Bronchial epithelial cell (primary cell): ENCODE measurements around the gene RSPRY1. TPM values are rescaled to one million over a fixed set of nuclear protein-coding genes. Genes with fewer than 3 reads are reported as not detected.
A peak's percentile ranks its signal among the peaks of the same experiment; 100 is the strongest.

ENCODE experiments used
- DNase-seq: peaks from one replicate; pipeline ENCODE4 v3.0.0-alpha.2; 2010; ENCODE audit warnings: low read depth
- FAIRE-seq: peaks from 2 replicates; lab custom pipeline; 2011; peaks lifted over from hg19 to GRCh38; lab: Jason Lieb, UNC
- H3K27me3 ChIP-seq: 2 replicates; pipeline ENCODE4 v1.5.1; 2011; ENCODE audit warnings: low read length; ENCODE audit not compliant: control insufficient read depth, insufficient read depth
- H3K36me3 ChIP-seq: 2 replicates; pipeline ENCODE4 v1.5.1; 2011; ENCODE audit warnings: low read length; ENCODE audit not compliant: control insufficient read depth, insufficient read depth
- H3K4me3 ChIP-seq: 2 replicates; pipeline ENCODE4 v1.5.1; 2011; ENCODE audit warnings: mild to moderate bottlenecking, low read depth, low read length, control low read depth
- CTCF ChIP-seq: IDR thresholded peaks from 2 replicates; pipeline ENCODE4 v1.5.1; 2011; ENCODE audit warnings: mild to moderate bottlenecking, moderate library complexity, low read length, control low read depth, inconsistent platforms; ENCODE audit not compliant: insufficient read depth, severe bottlenecking
- total RNA-seq: library from RNA; depleted of rRNA; stranded (reverse); fragments of >200 nt; gene quantifications from 2 replicates; pipeline ENCODE4 v1.2.1, GENCODE V29; 2014

Gene RSPRY1
- total RNA-seq, 1 donor from 2014 or later: 38.7 TPM

GRCh38 chr16:57191056-57191571 is 5.0 kb downstream of the RSPRY1 start:
- H3K27me3 ChIP-seq: no peaks in the 10 kb centered on the region
- FAIRE-seq (no peak), DNase-seq (peak; percentile 87)
- H3K4me3 ChIP-seq: no peak overlapping the region
- H3K36me3 ChIP-seq: peaks cover 1% of the 10 kb centered on the region
- no peak for TF ChIP-seq CTCF

GRCh38 chr16:57192146-57192545 is 6.0 kb downstream of the RSPRY1 start:
- DNase-seq: no peak
- no peak for FAIRE-seq
- Histone ChIP-seq H3K4me3 (no peak overlapping the region), H3K27me3 (no peaks in the 10 kb centered on the region), H3K36me3 (peaks cover 1% of the 10 kb centered on the region)
- TF ChIP-seq CTCF: no peak

GRCh38 chr16:57192720-57193486 is 6.8 kb downstream of the RSPRY1 start:
- DNase-seq (no peak), FAIRE-seq (no peak)
- no peak for TF ChIP-seq CTCF
- Histone ChIP-seq H3K36me3 (peaks cover 1% of the 10 kb centered on the region), H3K27me3 (no peaks in the 10 kb centered on the region), H3K4me3 (no peak overlapping the region)

GRCh38 chr16:57194512-57194911 is 8.4 kb downstream of the RSPRY1 start:
- no peak for TF ChIP-seq CTCF
- Histone ChIP-seq H3K4me3 (no peak overlapping the region), H3K27me3 (no peaks in the 10 kb centered on the region), H3K36me3 (peaks cover under 1% of the 10 kb centered on the region)
- FAIRE-seq (no peak), DNase-seq (peak; percentile 97)

- no peak for FAIRE-seq
- H3K27me3 ChIP-seq: no peaks in the 10 kb centered on the region
- no peak overlapping the region for H3K4me3 ChIP-seq
- H3K36me3 ChIP-seq: no peaks in the 10 kb centered on the region
- no peak for TF ChIP-seq CTCF
- DNase-seq: no peak
Observed at GRCh38 chr16:57196286-57196685, 10.2 kb downstream of the RSPRY1 start.
